Measurements from ENCODE around the gene TAF1B.

Gene TAF1B

GRCh38 chr2:9972621-9973479, 129.6 kb downstream of the TAF1B start:
- no peak overlapping the region for H3K4me3 ChIP-seq
- no peak for TF ChIP-seq Cebpa-rat (IDR thresholded peaks at IDR 0.05)
- no peaks in the 10 kb centered on the region for H3K27me3 ChIP-seq
- no peaks in the 10 kb centered on the region for H3K36me3 ChIP-seq
- H4K20me1 ChIP-seq, result 0 out of 22 replicates have a peak, but pooled peaks cover 0 to 3% (median 0%) of the 10 kb centered on the region in 11 experiments
- peaks cover 1 to 8% (median 8%) of the 10 kb centered on the region in 11 experiments; a peak in 20 of 22 replicates for H3K9me3 ChIP-seq (replicated peaks in 1 of 11)
- no peak overlapping the region for H3K27ac ChIP-seq
- peak overlapping the region in 4 of 11 experiments; percentile 43 to 76 (median 71); a peak in 8 of 22 replicates for H3K4me2 ChIP-seq
- H3K4me1 ChIP-seq, result peaks cover 0 to 56% (median 12%) of the 10 kb centered on the region in 10 experiments; a peak in 11 of 20 replicates
- no peak overlapping the region for H3K9ac ChIP-seq

DNA sequence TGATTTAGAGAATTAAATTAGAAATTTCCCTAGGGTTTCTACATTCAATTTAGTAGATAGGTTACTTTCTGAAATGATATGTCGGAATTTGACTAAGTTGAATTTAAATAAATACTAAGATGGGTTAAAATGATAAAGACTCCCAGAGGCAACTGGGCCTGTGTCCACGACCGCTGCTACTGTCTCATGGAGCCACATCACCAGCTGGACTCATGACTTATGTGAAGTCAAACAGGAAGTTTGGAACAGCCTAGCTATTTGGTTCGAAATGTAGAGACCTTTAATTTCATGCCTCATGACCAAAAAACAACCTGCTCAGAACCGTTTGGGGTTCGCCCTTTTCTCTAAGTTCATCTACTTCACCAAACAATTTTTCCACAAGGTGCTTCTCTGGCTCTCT, 130.4 kb downstream of the TAF1B start:
- H3K4me1 ChIP-seq, result peaks cover 0 to 48% (median 12%) of the 10 kb centered on the region in 10 experiments; a peak in 11 of 20 replicates
- peaks cover 5 to 16% (median 15%) of the 10 kb centered on the region in 11 experiments; a peak in 20 of 22 replicates for H3K9me3 ChIP-seq (replicated peaks in 1 of 11)
- H3K36me3 ChIP-seq, result no peaks in the 10 kb centered on the region
- H3K27ac ChIP-seq, result no peak overlapping the region
- H3K27me3 ChIP-seq, result no peaks in the 10 kb centered on the region
- no peak for TF ChIP-seq Cebpa-rat (IDR thresholded peaks at IDR 0.05)
- H4K20me1 ChIP-seq, result 0 out of 22 replicates have a peak, but pooled peaks cover 0 to 3% (median 0%) of the 10 kb centered on the region in 11 experiments
- no peak overlapping the region for H3K4me3 ChIP-seq
- H3K4me2 ChIP-seq, result peak overlapping the region in 3 of 11 experiments; percentile 69 to 76 (median 73); a peak in 4 of 22 replicates
- no peak overlapping the region for H3K9ac ChIP-seq

GRCh38 chr2:9974343-9974742, 131.1 kb downstream of the TAF1B start:
- Histone ChIP-seq H3K4me2 (peak overlapping the region in 3 of 11 experiments; percentile 69 to 76 (median 73); a peak in 4 of 22 replicates), H3K4me3 (no peak overlapping the region), H3K27ac (no peak overlapping the region), H3K4me1 (peaks cover 0 to 48% (median 12%) of the 10 kb centered on the region in 10 experiments; a peak in 11 of 20 replicates), H3K9ac (no peak overlapping the region), H3K27me3 (no peaks in the 10 kb centered on the region), H3K36me3 (no peaks in the 10 kb centered on the region), H4K20me1 (0 out of 22 replicates have a peak, but pooled peaks cover 0 to 3% (median 0%) of the 10 kb centered on the region in 11 experiments), H3K9me3 (replicated peaks in 1 of 11) (peaks cover 5 to 18% (median 16%) of the 10 kb centered on the region in 11 experiments; a peak in 20 of 22 replicates)
- no peak for TF ChIP-seq Cebpa-rat (IDR thresholded peaks at IDR 0.05)

DNA sequence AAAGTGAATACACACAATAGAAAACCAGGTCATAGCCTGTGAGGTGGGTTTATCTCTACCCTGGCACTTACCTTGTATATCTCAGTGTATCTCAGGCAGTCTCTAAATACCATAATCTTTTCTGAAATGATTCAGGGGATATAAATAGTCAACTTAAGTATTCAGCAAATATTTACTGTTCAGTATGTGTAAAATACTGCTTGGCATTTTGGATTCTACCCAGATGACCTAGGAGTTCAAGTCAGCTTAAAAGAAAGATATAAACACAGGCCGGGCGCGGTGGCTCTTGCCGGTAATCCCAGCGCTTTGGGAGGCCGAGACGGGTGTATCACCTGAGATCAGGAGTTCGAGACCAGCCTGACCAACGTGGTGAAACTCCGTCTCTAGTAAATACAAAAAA, 132.1 kb downstream of the TAF1B start:
- H3K4me1 ChIP-seq, result peaks cover 0 to 48% (median 12%) of the 10 kb centered on the region in 10 experiments; a peak in 11 of 20 replicates
- no peaks in the 10 kb centered on the region for H3K36me3 ChIP-seq
- H3K9me3 ChIP-seq (replicated peaks in 1 of 11), result peaks cover 5 to 18% (median 16%) of the 10 kb centered on the region in 11 experiments; a peak in 20 of 22 replicates
- 0 out of 22 replicates have a peak, but pooled peaks cover 0 to 3% (median 0%) of the 10 kb centered on the region in 11 experiments for H4K20me1 ChIP-seq
- H3K27ac ChIP-seq, result no peak overlapping the region
- H3K4me3 ChIP-seq, result no peak overlapping the region
- peak overlapping the region in 2 of 11 experiments; percentile 67 to 69; a peak in 4 of 22 replicates for H3K4me2 ChIP-seq
- H3K9ac ChIP-seq, result no peak overlapping the region
- H3K27me3 ChIP-seq, result no peaks in the 10 kb centered on the region
- TF ChIP-seq Cebpa-rat (IDR thresholded peaks at IDR 0.05), result no peak

- Histone ChIP-seq H3K27me3 (no peaks in the 10 kb centered on the region), H3K4me2 (peak overlapping the region in 7 of 11 experiments; percentile 1 to 69 (median 48); a peak in 11 of 22 replicates), H4K20me1 (0 out of 22 replicates have a peak, but pooled peaks cover 0 to 3% (median 0%) of the 10 kb centered on the region in 11 experiments), H3K9me3 (replicated peaks in 1 of 11) (peaks cover 5 to 18% (median 16%) of the 10 kb centered on the region in 11 experiments; a peak in 20 of 22 replicates), H3K9ac (no peak overlapping the region), H3K36me3 (no peaks in the 10 kb centered on the region), H3K27ac (no peak overlapping the region), H3K4me1 (peaks cover 0 to 48% (median 12%) of the 10 kb centered on the region in 10 experiments; a peak in 11 of 20 replicates), H3K4me3 (no peak overlapping the region)
- TF ChIP-seq Cebpa-rat (IDR thresholded peaks at IDR 0.05), result no peak
Measured at GRCh38 chr2:9975805-9976447, 132.7 kb downstream of the TAF1B start.

GRCh38 chr2:9979977-9980376, 136.7 kb downstream of the TAF1B start:
- H3K4me2 ChIP-seq, result no peak overlapping the region
- H3K4me1 ChIP-seq, result peaks cover 0 to 32% (median 8%) of the 10 kb centered on the region in 10 experiments; a peak in 11 of 20 replicates
- H3K4me3 ChIP-seq, result no peak overlapping the region
- no peaks in the 10 kb centered on the region for H3K36me3 ChIP-seq
- 0 out of 22 replicates have a peak, but pooled peaks cover 0 to 3% (median 0%) of the 10 kb centered on the region in 11 experiments for H4K20me1 ChIP-seq
- H3K9ac ChIP-seq, result no peak overlapping the region
- peaks cover 5 to 18% (median 16%) of the 10 kb centered on the region in 11 experiments; a peak in 20 of 22 replicates for H3K9me3 ChIP-seq (replicated peaks in 1 of 11)
- no peaks in the 10 kb centered on the region for H3K27me3 ChIP-seq
- TF ChIP-seq Cebpa-rat (IDR thresholded peaks at IDR 0.05), result no peak
- H3K27ac ChIP-seq, result no peak overlapping the region

- Histone ChIP-seq H3K4me3 (no peak overlapping the region), H3K27ac (no peak overlapping the region), H3K27me3 (no peaks in the 10 kb centered on the region), H3K9me3 (replicated peaks in 1 of 11) (peaks cover 5 to 18% (median 16%) of the 10 kb centered on the region in 11 experiments; a peak in 20 of 22 replicates), H3K4me1 (peaks cover 0 to 30% (median 8%) of the 10 kb centered on the region in 10 experiments; a peak in 11 of 20 replicates), H4K20me1 (0 out of 22 replicates have a peak, but pooled peaks cover 0 to 3% (median 0%) of the 10 kb centered on the region in 11 experiments), H3K9ac (no peak overlapping the region), H3K36me3 (no peaks in the 10 kb centered on the region), H3K4me2 (no peak overlapping the region)
- TF ChIP-seq Cebpa-rat (IDR thresholded peaks at IDR 0.05), result no peak
Measured at GRCh38 chr2:9980520-9980919, 137.2 kb downstream of the TAF1B start.

DNA sequence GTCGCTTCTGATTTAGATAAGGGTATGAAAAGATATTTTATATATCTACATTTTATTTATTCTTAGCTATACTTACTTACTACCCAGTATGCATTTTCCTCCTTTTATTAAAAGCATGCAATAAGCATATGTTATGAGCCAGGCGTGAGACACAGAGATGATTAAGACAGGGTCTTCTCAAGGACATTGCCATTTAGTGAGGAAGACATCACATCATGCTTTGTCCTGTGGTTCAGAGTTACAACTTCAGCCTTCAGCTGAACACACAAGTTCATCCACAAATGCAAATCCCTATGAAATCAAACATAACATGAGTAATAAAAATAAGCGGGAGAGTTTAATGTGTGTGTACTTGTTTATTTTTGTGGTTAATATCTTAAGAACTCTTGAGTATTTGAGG, 138.4 kb downstream of the TAF1B start:
- Histone ChIP-seq H3K27ac (no peak overlapping the region), H3K4me3 (no peak overlapping the region), H3K9ac (no peak overlapping the region), H3K4me2 (no peak overlapping the region), H3K4me1 (peaks cover 0 to 18% (median 0%) of the 10 kb centered on the region in 10 experiments; a peak in 8 of 20 replicates), H3K36me3 (no peaks in the 10 kb centered on the region), H4K20me1 (no peaks in the 10 kb centered on the region), H3K27me3 (no peaks in the 10 kb centered on the region), H3K9me3 (replicated peaks in 1 of 11) (peaks cover 5 to 18% (median 16%) of the 10 kb centered on the region in 11 experiments; a peak in 20 of 22 replicates)
- TF ChIP-seq Cebpa-rat (IDR thresholded peaks at IDR 0.05), result no peak

Measured in BLaER1 treated with 17β-estradiol and CSF1 and Interleukin-3, amounts not matched to agents 10 nM and 100 nM (cell line).